H1 (cell line): ENCODE measurements around the gene DNAJC11. TPM values are rescaled to one million over a fixed set of nuclear protein-coding genes. Genes with fewer than 3 reads are reported as not detected.
A peak's percentile ranks its signal among the peaks of the same experiment; 100 is the strongest.

ENCODE experiments used
- CTCF ChIA-PET: fragments of 300-600 bp; sonication (Branson Sonifier 250); formaldehyde crosslinking; loops from one replicate; lab custom pipeline; 2021; ENCODE audit not compliant: partially characterized antibody; lab: Charles Lee
- POLR2A ChIA-PET: fragments of 300-600 bp; sonication (Branson Sonifier 250); formaldehyde crosslinking; loops from one replicate; lab custom pipeline; 2021; ENCODE audit warnings: inconsistent platforms; ENCODE audit not compliant: partially characterized antibody; lab: Charles Lee
- DNase-seq, 2 experiments: peaks; one replicate each; pipeline versions ENCODE4 v3.0.0 to v3.0.0-alpha.2; 2010 to 2022; ENCODE audit warnings: low spot score in 2 of 2, low read depth in 1 of 2, mixed read lengths in 1 of 2
- FAIRE-seq: peaks from 2 replicates; lab custom pipeline; 2011; peaks lifted over from hg19 to GRCh38; lab: Jason Lieb, UNC
- H2AFZ ChIP-seq: 2 replicates; pipeline ENCODE4 v1.8.1; 2012; ENCODE audit warnings: low read length, inconsistent platforms
- H2AK5ac ChIP-seq: 2 replicates; pipeline ENCODE4 v1.6.1; 2013; ENCODE audit warnings: low read depth, low read length
- H2BK120ac ChIP-seq: replicated peaks from 2 replicates; pipeline ENCODE3; 2013; ENCODE audit warnings: low read depth, low read length, inconsistent platforms
- H2BK12ac ChIP-seq: 2 replicates; pipeline ENCODE4 v1.6.1; 2013; ENCODE audit warnings: low read depth, low read length
- H2BK15ac ChIP-seq: 2 replicates; pipeline ENCODE4 v1.6.1; 2013; ENCODE audit warnings: low read length
- H2BK20ac ChIP-seq: 2 replicates; pipeline ENCODE4 v1.6.1; 2013; ENCODE audit warnings: low read length
- H2BK5ac ChIP-seq: 2 replicates; pipeline ENCODE4 v1.6.1; 2013; ENCODE audit warnings: low read depth, low read length
- H3K14ac ChIP-seq: 2 replicates; pipeline ENCODE4 v1.6.1; 2013; ENCODE audit warnings: inconsistent platforms; ENCODE audit not compliant: insufficient read length
- H3K18ac ChIP-seq: 2 replicates; pipeline ENCODE4 v1.6.1; 2013; ENCODE audit warnings: low read length; ENCODE audit errors: extremely low read depth
- H3K23ac ChIP-seq: 2 replicates; pipeline ENCODE4 v1.6.1; 2013; ENCODE audit warnings: inconsistent platforms; ENCODE audit not compliant: insufficient read length
- H3K23me2 ChIP-seq: 2 replicates; pipeline ENCODE4 v1.6.1; 2013; ENCODE audit warnings: low read depth, low read length
- H3K27ac ChIP-seq: 2 replicates; pipeline ENCODE4 v1.6.1; 2011; ENCODE audit warnings: low read depth, low read length, inconsistent platforms
- H3K27me3 ChIP-seq, 4 experiments: replicated peaks in 1 of 4; 1 replicate in 1 of 4; 2 replicates in 3 of 4; pipeline versions ENCODE4 v1.6.1 to v1.8.1; 2011 to 2013; ENCODE audit warnings: low read length in 3 of 4, mild to moderate bottlenecking in 3 of 4, inconsistent platforms in 2 of 4, mixed read lengths in 2 of 4, moderate library complexity in 1 of 4; ENCODE audit not compliant: control insufficient read depth in 3 of 4, insufficient read depth in 3 of 4; ENCODE audit errors: extremely low read depth in 1 of 4
- H3K36me3 ChIP-seq, 4 experiments: 2 replicates each; pipeline versions ENCODE4 v1.6.1 to v1.8.1; 2011 to 2013; ENCODE audit warnings: mild to moderate bottlenecking in 4 of 4, low read length in 3 of 4, moderate library complexity in 2 of 4, control low read depth in 1 of 4, inconsistent platforms in 1 of 4; ENCODE audit not compliant: insufficient read depth in 4 of 4, control insufficient read depth in 2 of 4
- H3K4ac ChIP-seq: replicated peaks from 2 replicates; pipeline ENCODE3; 2013; ENCODE audit warnings: low read length, low read depth, mixed read lengths, inconsistent platforms; ENCODE audit not compliant: insufficient read length
- H3K4me1 ChIP-seq, 4 experiments: replicated peaks in 1 of 4; 1 replicate in 1 of 4; 2 replicates in 3 of 4; pipeline versions ENCODE4 v1.6.1 to v1.8.1; 2011 to 2013; ENCODE audit warnings: low read length in 3 of 4, inconsistent platforms in 2 of 4, mixed read lengths in 1 of 4; ENCODE audit not compliant: insufficient read depth in 4 of 4, control insufficient read depth in 3 of 4
- H3K4me2 ChIP-seq, 2 experiments: 2 replicates each; pipeline versions ENCODE4 v1.6.1 to v1.8.1; 2011 to 2013; ENCODE audit warnings: low read depth in 2 of 2, low read length in 2 of 2, control low read depth in 1 of 2, inconsistent platforms in 1 of 2, mild to moderate bottlenecking in 1 of 2; ENCODE audit not compliant: insufficient read depth in 1 of 2
- H3K4me3 ChIP-seq, 4 experiments: fragments of 200-600, 300-600 bp in 1 of 4; sonication (generic), shearing (Covaris generic), sonication (Bioruptor Twin) in 1 of 4; 2 replicates each; pipeline versions ENCODE4 v1.5.1 to v1.8.1; 2011 to 2016; ENCODE audit warnings: low read length in 4 of 4, low read depth in 3 of 4, control low read depth in 2 of 4, inconsistent platforms in 2 of 4, mild to moderate bottlenecking in 2 of 4, mixed read lengths in 1 of 4, moderate library complexity in 1 of 4; ENCODE audit not compliant: insufficient read depth in 2 of 4; ENCODE audit errors: extremely low read depth in 1 of 4
- H3K56ac ChIP-seq: replicated peaks from 2 replicates; pipeline ENCODE3; 2013; ENCODE audit warnings: low read depth, mild to moderate bottlenecking, mixed read lengths, low read length, inconsistent platforms; ENCODE audit not compliant: insufficient read length
- H3K79me1 ChIP-seq: 2 replicates; pipeline ENCODE4 v1.6.1; 2013; ENCODE audit warnings: low read depth, low read length, control low read depth
- H3K79me2 ChIP-seq, 2 experiments: 2 replicates each; pipeline versions ENCODE4 v1.6.1 to v1.8.1; 2012 to 2013; ENCODE audit warnings: low read length in 2 of 2, mild to moderate bottlenecking in 2 of 2, inconsistent platforms in 1 of 2; ENCODE audit not compliant: insufficient read depth in 2 of 2, control insufficient read depth in 1 of 2
- H3K9ac ChIP-seq, 4 experiments: replicated peaks in 1 of 4; 1 replicate in 1 of 4; 2 replicates in 3 of 4; pipeline versions ENCODE4 v1.6.1 to v1.8.1; 2011 to 2013; ENCODE audit warnings: low read depth in 3 of 4, low read length in 3 of 4, control low read depth in 2 of 4, mild to moderate bottlenecking in 2 of 4, moderate library complexity in 2 of 4, inconsistent platforms in 1 of 4; ENCODE audit errors: extremely low read depth in 1 of 4
- H3K9me3 ChIP-seq, 2 experiments: 2 replicates each; pipeline versions ENCODE4 v1.6.1 to v1.8.1; 2012 to 2013; ENCODE audit warnings: mild to moderate bottlenecking in 2 of 2, moderate library complexity in 2 of 2, control low read depth in 1 of 2, inconsistent platforms in 1 of 2, low read depth in 1 of 2, low read length in 1 of 2, mixed read lengths in 1 of 2; ENCODE audit not compliant: insufficient read depth in 2 of 2
- H4K20me1 ChIP-seq, 2 experiments: replicated peaks in 1 of 2; 2 replicates each; pipeline versions ENCODE3 to v1.8.1; 2011 to 2013; ENCODE audit warnings: inconsistent platforms in 2 of 2, low read length in 2 of 2, mild to moderate bottlenecking in 1 of 2; ENCODE audit not compliant: insufficient read depth in 2 of 2, control insufficient read depth in 1 of 2
- H4K5ac ChIP-seq: 2 replicates; pipeline ENCODE4 v1.6.1; 2013; ENCODE audit warnings: low read length, low read depth, mixed read lengths, inconsistent platforms; ENCODE audit not compliant: insufficient read length
- H4K8ac ChIP-seq: 2 replicates; pipeline ENCODE4 v1.8.0; 2013; ENCODE audit warnings: mild to moderate bottlenecking, moderate library complexity, low read length, inconsistent platforms; ENCODE audit not compliant: insufficient read depth; ENCODE audit errors: extremely low read depth
- H4K91ac ChIP-seq: replicated peaks from 2 replicates; pipeline ENCODE3; 2013; ENCODE audit warnings: low read length, mixed read lengths, inconsistent platforms; ENCODE audit not compliant: insufficient read length
- ASH2L ChIP-seq: fragments of 200-600, 300-600 bp; sonication (generic); IDR thresholded peaks from one replicate; pipeline ENCODE4 v1.7.1; 2017; ENCODE audit warnings: low read length
- HDAC2 ChIP-seq, 2 experiments: fragments of 300-600 bp in 1 of 2; sonication (generic) in 1 of 2; IDR thresholded peaks; 2 replicates each; pipeline ENCODE4 v1.6.1; 2011 to 2012; ENCODE audit warnings: low read depth in 2 of 2, low read length in 2 of 2, mild to moderate bottlenecking in 2 of 2, moderate library complexity in 2 of 2, borderline replicate concordance in 1 of 2, inconsistent platforms in 1 of 2
- TCF12 ChIP-seq: IDR thresholded peaks from 2 replicates; pipeline ENCODE4 v1.6.1; 2011; ENCODE audit warnings: low read depth, mild to moderate bottlenecking, low read length
- WGBS, 2 experiments: shearing (Covaris generic) in 1 of 2; methylation state at CpG; one replicate each; pipeline versions ENCODE4 v1.1.6 to v1.1.7; 2013 to 2015; ENCODE audit warnings: low lambda C conversion rate in 2 of 2, mixed read lengths in 2 of 2, inconsistent platforms in 1 of 2, low coverage in 1 of 2, missing lambda C conversion rate in 1 of 2; ENCODE audit not compliant: insufficient replicate concordance in 2 of 2, insufficient coverage in 1 of 2, insufficient read length in 1 of 2; ENCODE audit errors: extremely low coverage in 1 of 2, missing lambda C conversion rate in 1 of 2; 5-methylcytosine and 5-hydroxymethylcytosine counted together
- polyA plus RNA-seq, 7 experiments: library from polyadenylated mRNA; depleted of rRNA in 3 of 7; stranded (reverse) in 5 of 7; unstranded in 2 of 7; fragments of >200 nt in 5 of 7; fragments of 200-250 nt in 2 of 7; gene quantifications; 1 replicate in 5 of 7; 2 replicates in 1 of 7; 4 replicates in 1 of 7; pipeline versions ENCODE4 v1.2.1 to v1.2.3, GENCODE V29; 2011 to 2013; ENCODE audit warnings: missing spikeins in 2 of 7, mixed read lengths in 2 of 7
- total RNA-seq: library from RNA; stranded (reverse); fragmentation: NEBNext Ultra II Directional; extraction: Animal tissue kit (Norgen Biotek cat#: 25700); gene quantifications from 2 replicates; pipeline ENCODE4 v1.2.1, GENCODE V29; 2021

The DNAJC11 gene
- total and polyA plus RNA-seq, 2 of the 8 experiments (the other 6 are each of a cell fraction or from before 2014, with no cell fraction given) = 43.9 to 90.9 TPM

DNA sequence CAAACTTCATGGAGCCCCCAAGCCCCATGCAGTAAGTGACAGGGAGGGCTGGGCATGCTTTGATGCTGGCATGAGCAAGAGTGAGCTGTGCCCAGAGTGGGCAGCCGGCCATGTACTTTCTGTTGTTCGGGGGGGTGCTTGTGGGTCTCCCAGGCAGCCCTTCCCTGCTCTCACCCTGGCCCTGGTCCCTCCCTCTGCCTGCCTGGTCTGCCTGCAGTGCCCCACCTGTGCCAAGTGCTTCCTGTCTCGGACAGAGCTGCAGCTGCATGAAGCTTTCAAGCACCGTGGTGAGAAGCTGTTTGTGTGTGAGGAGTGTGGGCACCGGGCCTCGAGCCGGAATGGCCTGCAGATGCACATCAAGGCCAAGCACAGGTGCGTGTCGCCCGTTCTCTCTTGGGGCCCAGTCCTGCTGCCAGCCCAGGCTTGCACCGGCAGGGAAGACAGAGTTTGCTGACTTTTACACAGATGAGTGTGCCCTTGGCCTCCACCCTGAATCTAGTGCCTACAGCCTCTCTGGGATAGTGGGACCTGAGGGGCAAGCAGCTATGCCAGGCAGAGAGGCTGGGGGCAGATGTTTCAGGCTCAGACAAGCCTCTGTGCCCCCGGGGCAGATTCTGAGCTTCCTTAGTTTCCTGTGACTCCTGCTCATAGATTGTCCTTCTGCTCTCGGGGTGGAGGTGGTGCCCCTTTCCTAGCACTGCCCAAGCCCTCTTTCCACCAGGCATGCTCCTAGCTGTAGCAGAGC is 114.2 kb downstream of the DNAJC11 start:
- Histone ChIP-seq H3K56ac (no peak overlapping the region), H3K14ac (no peak overlapping the region), H2BK12ac (no peak overlapping the region), H4K20me1 (peaks cover 2 to 28% of the 10 kb centered on the region in 2 experiments), H3K4me1 (no peaks in the 10 kb centered on the region), H2AK5ac (no peak overlapping the region), H2BK120ac (no peak overlapping the region), H2BK15ac (no peak overlapping the region), H3K4ac (no peak overlapping the region), H3K9me3 (no peaks in the 10 kb centered on the region), H3K23ac (no peak overlapping the region), H3K23me2 (no peaks in the 10 kb centered on the region), H3K79me1 (peaks cover 4% of the 10 kb centered on the region), H3K27ac (no peak overlapping the region), H4K91ac (no peak overlapping the region), H2BK20ac (no peak overlapping the region), H3K79me2 (no peaks in the 10 kb centered on the region), H4K8ac (no peak overlapping the region), H2AFZ (no peak overlapping the region), H4K5ac (no peak overlapping the region), H3K18ac (no peak overlapping the region), H3K27me3 (no peaks in the 10 kb centered on the region), H3K9ac (no peak overlapping the region), H3K4me2 (no peak overlapping the region), H3K4me3 (no peak overlapping the region), H3K36me3 (peaks cover 0 to 32% (median 5%) of the 10 kb centered on the region in 4 experiments; a peak in 6 of 8 replicates), H2BK5ac (0 out of 2 replicates have a peak overlapping the region, but pooled peaks have one; percentile 49)
- DNase-seq (no peak), FAIRE-seq (no peak)
- ChIA-PET CTCF (interaction anchor here (0.7 to 2.1 kb wide), 5 partner anchors 10 to 97 kb away, joined by 3 to 7 read pairs (median 3); partner anchors contain the start of gene KLHL21), POLR2A (interaction anchor here (2.3 to 17.4 kb wide), 2 partner anchors 9 to 13 kb away, joined by 8 to 196 read pairs; partner anchors contain the start of gene KLHL21)
- 94% methylated on average over 12 of the region's 13 CpGs; no CpG with 5 or more reads in 1 of the 2 experiments for WGBS, 2 experiments
- TF ChIP-seq ASH2L (no peak), TCF12 (no peak), HDAC2 (IDR thresholded peaks at IDR 0.05; ENCODE audit: borderline replicate concordance in 1 of 2, low read depth in 2 of 2, low read length in 2 of 2) (no peak)
